GM21529 (cell line): ENCODE results near the gene EIF4G3.

ENCODE experiments used
- ATAC-seq: cut with Tn5 transposase; IDR thresholded peaks from one replicate; pipeline ENCODE4 v1.9.1; 2021; ENCODE audit not compliant: unreplicated experiment

The EIF4G3 gene

GRCh38 chr1:20771780-20772179 is 404.9 kb downstream of the EIF4G3 start:
- ATAC-seq = no peak

DNA sequence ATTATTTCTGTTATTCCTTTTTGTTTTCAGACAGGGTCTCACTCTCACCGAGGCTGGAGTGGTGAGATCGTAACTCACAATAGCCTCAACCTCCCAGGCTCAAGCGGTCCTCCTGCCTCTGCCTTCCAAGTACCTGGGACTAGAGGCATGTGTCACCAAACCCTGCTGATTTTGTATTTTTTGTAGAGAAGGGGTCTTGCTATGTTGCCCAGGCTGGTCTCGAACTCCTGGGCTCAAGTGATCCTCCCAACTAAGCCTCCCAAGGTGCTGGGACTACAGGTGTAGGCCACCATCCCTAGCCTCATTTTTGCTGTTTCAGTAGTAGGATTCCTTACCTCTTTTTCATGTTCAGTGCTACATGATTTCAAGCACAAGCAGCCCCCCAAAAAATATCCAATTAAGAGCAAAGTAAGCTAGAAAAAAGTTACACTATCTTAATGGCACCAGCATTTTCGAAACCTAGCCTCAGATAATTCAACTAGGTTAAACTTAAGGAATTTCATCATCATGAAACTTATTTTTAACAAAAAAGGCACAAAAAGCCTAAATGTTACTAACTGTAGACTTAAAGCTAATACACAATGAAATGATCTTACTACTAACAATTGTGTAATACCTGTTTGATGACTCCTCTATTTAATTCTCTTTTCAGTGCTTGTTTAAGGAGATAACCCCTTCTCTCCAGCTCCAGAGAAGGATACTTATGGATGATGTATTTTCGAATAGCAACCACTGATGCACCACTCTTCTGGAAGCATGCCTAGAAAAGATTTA is 406.2 kb downstream of the EIF4G3 start:
- no peak for ATAC-seq

- no peak for ATAC-seq
Observed at GRCh38 chr1:20767271-20767670, 409.4 kb downstream of the EIF4G3 start.

- no peak for ATAC-seq
Observed at GRCh38 chr1:20763417-20763816, 413.3 kb downstream of the EIF4G3 start.

DNA sequence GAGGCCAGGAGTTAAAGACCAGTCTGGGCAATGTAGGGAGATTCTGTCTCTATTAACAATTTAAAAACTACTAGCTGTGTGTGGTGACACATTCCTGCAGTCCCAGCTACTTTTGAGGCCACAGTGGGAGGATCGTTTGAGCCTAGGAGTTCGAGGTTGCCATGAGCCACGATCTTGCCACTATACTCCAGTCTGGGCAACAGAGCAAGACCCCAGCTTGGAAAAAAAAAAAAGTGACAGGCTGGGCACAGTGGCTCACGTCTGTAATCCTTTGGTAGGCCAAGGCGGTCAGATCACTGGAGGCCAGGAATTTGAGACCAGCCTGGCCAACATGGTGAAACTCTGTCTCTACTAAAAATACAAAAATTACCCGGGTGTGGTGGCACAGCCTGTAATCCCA is 416.4 kb downstream of the EIF4G3 start:
- no peak for ATAC-seq
